HepG2 (cell line): ENCODE results near the gene FAM174A. TPM values are rescaled to one million over a fixed set of nuclear protein-coding genes. Genes with fewer than 3 reads are reported as not detected.

Experiments
- ATAC-seq: fragments of 200-7000 bp; cut with Tn5 transposase; 3 replicates; pipeline ENCODE4 v1.9.1; 2020; ENCODE audit warnings: mild to moderate bottlenecking, moderate library complexity
- BruUV-seq: library from RNA; stranded (reverse); fragments of 400-500 nt; replicated peaks from 2 replicates; lab custom pipeline; 2021; lab: Mats Ljungman, UMichigan
- CTCF ChIA-PET: fragments of 300-600 bp; formaldehyde crosslinking; extraction: SDS; loops from one replicate; lab custom pipeline; 2021; ENCODE audit warnings: low total read pairs, inconsistent platforms, low intra/inter-chr PET ratio; lab: Yijun Ruan, JAX
- POLR2A ChIA-PET: fragments of 350-600 bp; sonication (Branson Sonifier 250); formaldehyde crosslinking; loops from one replicate; lab custom pipeline; 2020; ENCODE audit warnings: antibody characterized with exemption, inconsistent platforms; lab: Yijun Ruan, JAX
- DNase-seq: peaks from one replicate; pipeline ENCODE4 v3.0.0-alpha.2; 2015; ENCODE audit warnings: low spot score
- FAIRE-seq: peaks from 3 replicates; lab custom pipeline; 2011; peaks lifted over from hg19 to GRCh38; lab: Jason Lieb, UNC
- H2AFZ ChIP-seq: one replicate; pipeline ENCODE4 v1.6.1; 2011; ENCODE audit warnings: low read length, inconsistent platforms
- H3K27ac ChIP-seq: fragments of 300-600 bp; 3 replicates; pipeline ENCODE4 v1.8.0; 2011; ENCODE audit warnings: mixed run types, mild to moderate bottlenecking, mixed read lengths, low read length, inconsistent platforms; ENCODE audit not compliant: insufficient read depth; ENCODE audit errors: extremely low read length
- H3K27me3 ChIP-seq, 2 experiments: fragments of 200-600 bp in 1 of 2; 2 replicates in 1 of 2; 3 replicates in 1 of 2; pipeline versions ENCODE4 v1.6.0 to v1.8.0; 2011; ENCODE audit warnings: low read length in 2 of 2, mild to moderate bottlenecking in 2 of 2, moderate library complexity in 2 of 2, inconsistent platforms in 1 of 2; ENCODE audit not compliant: insufficient read depth in 2 of 2, control insufficient read depth in 1 of 2
- H3K36me3 ChIP-seq, 2 experiments: fragments of 200-600 bp in 1 of 2; replicated peaks in 1 of 2; 2 replicates in 1 of 2; 3 replicates in 1 of 2; pipeline versions ENCODE4 v1.5.1 to v1.8.0; 2011; ENCODE audit warnings: low read length in 2 of 2, inconsistent platforms in 1 of 2; ENCODE audit not compliant: insufficient read depth in 2 of 2, control insufficient read depth in 1 of 2
- H3K4me1 ChIP-seq: 2 replicates; pipeline ENCODE4 v1.5.1; 2012; ENCODE audit warnings: low read length, inconsistent platforms; ENCODE audit not compliant: insufficient read depth
- H3K4me2 ChIP-seq: 2 replicates; pipeline ENCODE4 v1.6.0; 2011; ENCODE audit warnings: low read depth, low read length, inconsistent platforms
- H3K4me3 ChIP-seq, 3 experiments: fragments of 200-600 bp in 1 of 3; sonication (generic), shearing (Covaris generic) in 1 of 3; replicated peaks in 1 of 3; 2 replicates each; pipeline ENCODE4 v1.5.1; 2011 to 2016; ENCODE audit warnings: low read length in 3 of 3, inconsistent platforms in 2 of 3, low read depth in 2 of 3, mild to moderate bottlenecking in 2 of 3, control low read depth in 1 of 3, mixed read lengths in 1 of 3; ENCODE audit not compliant: insufficient read depth in 1 of 3
- H3K79me2 ChIP-seq: one replicate; pipeline ENCODE4 v1.6.1; 2011; ENCODE audit warnings: low read length, inconsistent platforms; ENCODE audit not compliant: insufficient read depth
- H3K9ac ChIP-seq: 2 replicates; pipeline ENCODE4 v1.6.0; 2011; ENCODE audit warnings: mild to moderate bottlenecking, low read depth, low read length, inconsistent platforms; ENCODE audit not compliant: insufficient read depth
- H3K9me3 ChIP-seq: 2 replicates; pipeline ENCODE4 v1.5.1; 2012; ENCODE audit warnings: mild to moderate bottlenecking, low read length
- H4K20me1 ChIP-seq: 2 replicates; pipeline ENCODE4 v1.6.0; 2011; ENCODE audit warnings: inconsistent platforms, mild to moderate bottlenecking, low read length, moderate library complexity; ENCODE audit not compliant: insufficient read depth
- KLF12 ChIP-seq: sonication (generic); formaldehyde crosslinking; IDR thresholded peaks from 2 replicates; pipeline ENCODE4 v1.4.0; 2020; ENCODE audit warnings: missing genetic modification reagents, borderline replicate concordance
- KLF6 ChIP-seq: IDR thresholded peaks from 2 replicates; pipeline ENCODE4 v1.8.0; 2016; ENCODE audit warnings: missing biosample characterization, missing genetic modification reagents
- NFYB ChIP-seq: sonication (generic); formaldehyde crosslinking; IDR thresholded peaks from 2 replicates; pipeline ENCODE4 v1.4.0; 2020; ENCODE audit warnings: missing genetic modification reagents
- PAF1 ChIP-seq: IDR thresholded peaks from 2 replicates; pipeline ENCODE4 v1.6.1; 2016; ENCODE audit warnings: missing genetic modification reagents, missing compliant biosample characterization
- PTBP1 ChIP-seq: fragments of 200-400 bp; formaldehyde crosslinking; IDR thresholded peaks from 2 replicates; pipeline ENCODE4 v1.6.1; 2018; ENCODE audit warnings: low read length, low read depth; ENCODE audit not compliant: poor library complexity, severe bottlenecking
- RERE ChIP-seq: IDR thresholded peaks from 2 replicates; pipeline ENCODE4 v1.6.1; 2016; ENCODE audit warnings: low read depth, missing genetic modification reagents, missing compliant biosample characterization
- TEAD2 ChIP-seq: sonication (generic); formaldehyde crosslinking; IDR thresholded peaks from 2 replicates; pipeline ENCODE4 v1.9.0; 2021; ENCODE audit warnings: missing genetic modification reagents
- TP53 ChIP-seq: sonication (generic); formaldehyde crosslinking; conservative IDR thresholded peaks from 2 replicates; pipeline ENCODE4 v1.4.0; 2020; ENCODE audit warnings: missing genetic modification reagents
- ZBTB7B ChIP-seq: sonication (generic); formaldehyde crosslinking; IDR thresholded peaks from 2 replicates; pipeline ENCODE4 v1.4.0; 2020; ENCODE audit warnings: missing genetic modification reagents
- ZNF34 ChIP-seq: sonication (generic); formaldehyde crosslinking; IDR thresholded peaks from 2 replicates; pipeline ENCODE4 v1.4.0; 2020; ENCODE audit warnings: mild to moderate bottlenecking, missing genetic modification reagents, borderline replicate concordance
- ZNF431 ChIP-seq: sonication (generic); formaldehyde crosslinking; IDR thresholded peaks from 2 replicates; pipeline ENCODE4 v1.9.0; 2022; ENCODE audit warnings: missing genetic modification reagents, low read depth, mild to moderate bottlenecking, borderline replicate concordance
- ZNF562 ChIP-seq: sonication (generic); formaldehyde crosslinking; IDR thresholded peaks from 2 replicates; pipeline ENCODE4 v1.8.0; 2022; ENCODE audit warnings: missing genetic modification reagents, borderline replicate concordance
- ZNF569 ChIP-seq: sonication (generic); formaldehyde crosslinking; IDR thresholded peaks from 2 replicates; pipeline ENCODE4 v1.5.0; 2020; ENCODE audit warnings: mild to moderate bottlenecking, missing genetic modification reagents, moderate library complexity, borderline replicate concordance
- WGBS: methylation state at CpG from one replicate; pipeline ENCODE4 v1.1.6; 2017; ENCODE audit warnings: low lambda C conversion rate; 5-methylcytosine and 5-hydroxymethylcytosine counted together
- in situ Hi-C: cut with HindIII; loops from 2 replicates; pipeline ENCODE4 v1.10.0; 2017; ENCODE audit warnings: low pct_unique_long_range_greater_than_20kb; ENCODE audit not compliant: extremely low pct_ligation_motif_present
- intact Hi-C: fragments of 100-400 bp; cut with micrococcal nuclease; formaldehyde crosslinking; loops from one replicate; pipeline ENCODE4 v1.10.0; 2022; ENCODE audit not compliant: unreplicated experiment
- polyA plus RNA-seq, 8 experiments: library from polyadenylated mRNA; depleted of rRNA in 3 of 8; stranded (reverse) in 7 of 8; unstranded in 1 of 8; fragments of >200 nt; fragmentation: Illumina TruSeq in 4 of 8; extraction: Trizol in 4 of 8; gene quantifications; 2 replicates each; pipeline versions ENCODE4 v1.2.1 to v1.2.3, GENCODE V29; 2011 to 2016; ENCODE audit warnings: low read depth in 4 of 8, missing spikeins in 1 of 8, mixed read lengths in 1 of 8; ENCODE audit not compliant: insufficient read depth in 1 of 8
- total RNA-seq, 5 experiments: library from RNA; depleted of rRNA; stranded (reverse); fragments of >200 nt; fragmentation: Illumina TruSeq; extraction: Trizol; gene quantifications; 2 replicates each; pipeline ENCODE4 v1.2.3, GENCODE V29; 2016; ENCODE audit warnings: low read depth in 1 of 5

Gene FAM174A
- total and polyA plus RNA-seq, 2 of the 13 experiments (the other 11 are each of a cell fraction or from before 2014, with no cell fraction given), result 6.8 to 7.8 TPM

GRCh38 chr5:100496296-100496695 lies 38.9 kb upstream of the FAM174A start:
- no peaks in the 10 kb centered on the region for H3K9me3 ChIP-seq
- TF ChIP-seq NFYB (no peak), ZNF34 (CRISPR knock-in tag) (no peak)
- TF ChIP-seq, all 625 proteins: peak for 0
- H3K4me3 ChIP-seq, result no peak overlapping the region
- no peak overlapping the region for H3K9ac ChIP-seq
- H4K20me1 ChIP-seq, result no peaks in the 10 kb centered on the region
- H3K27ac ChIP-seq, result no peak overlapping the region
- H3K4me1 ChIP-seq, result no peaks in the 10 kb centered on the region
- ChIA-PET CTCF (no interaction called here), POLR2A (no interaction called here)
- FAIRE-seq (no peak), ATAC-seq (no peak), DNase-seq (no peak)
- no peak overlapping the region for H2AFZ ChIP-seq
- WGBS, result 0% methylated on average over 1 of the region's 1 CpG
- no peak overlapping the region for H3K4me2 ChIP-seq
- BruUV-seq, result no TSS peak
- H3K79me2 ChIP-seq, result no peaks in the 10 kb centered on the region
- in situ Hi-C loops (loop anchor here (25.0 kb wide), 1 partner anchor 891 kb away; no protein-coding TSS in a partner anchor), intact Hi-C loops (no loop called here)
- no peaks in the 10 kb centered on the region for H3K27me3 ChIP-seq
- no peaks in the 10 kb centered on the region for H3K36me3 ChIP-seq

DNA sequence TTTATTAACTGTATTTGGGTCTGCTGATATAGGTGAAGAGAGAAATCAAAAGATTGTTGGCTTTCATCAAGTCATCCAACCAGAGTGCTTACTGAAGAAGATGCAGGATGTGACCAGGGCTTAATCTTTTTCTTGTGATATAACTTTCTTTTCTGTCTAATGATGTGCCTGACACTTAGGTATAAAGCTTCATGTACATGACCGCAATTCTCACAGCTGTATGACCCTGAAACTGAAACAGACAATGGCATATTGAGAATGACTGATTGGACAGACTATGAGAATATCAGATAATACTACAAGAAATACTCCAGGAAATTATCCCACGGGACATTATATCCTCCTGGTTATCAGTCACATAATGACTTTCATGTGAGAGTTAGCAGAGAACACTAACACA lies 32.5 kb upstream of the FAM174A start:
- H2AFZ ChIP-seq, result no peak overlapping the region
- no TSS peak for BruUV-seq
- no peaks in the 10 kb centered on the region for H3K36me3 ChIP-seq
- DNase-seq (no peak), ATAC-seq (no peak), FAIRE-seq (no peak)
- POLR2A ChIA-PET, result no interaction called here
- no peak overlapping the region for H3K9ac ChIP-seq
- CTCF ChIA-PET, result no interaction called here
- TF ChIP-seq ZBTB7B (no peak), PTBP1 (no peak), RERE (CRISPR knock-in tag) (no peak), TEAD2 (CRISPR knock-in tag) (no peak), ZNF569 (CRISPR knock-in tag) (no peak), PAF1 (CRISPR knock-in tag) (no peak), ZNF431 (CRISPR knock-in tag) (no peak), ZNF562 (no peak), KLF6 (CRISPR knock-in tag) (no peak), KLF12 (no peak), TP53 (no peak)
- TF ChIP-seq, all 625 proteins: peak for 0
- intact Hi-C loops, result no loop called here
- Histone ChIP-seq H3K9me3 (no peaks in the 10 kb centered on the region), H3K4me3 (no peak overlapping the region), H3K27me3 (no peaks in the 10 kb centered on the region), H3K4me1 (no peaks in the 10 kb centered on the region), H3K27ac (no peak overlapping the region), H3K4me2 (no peak overlapping the region), H4K20me1 (no peaks in the 10 kb centered on the region), H3K79me2 (no peaks in the 10 kb centered on the region)
- in situ Hi-C loops, result loop anchor here (25.0 kb wide), 1 partner anchor 1390 kb away; no protein-coding TSS in a partner anchor
- 3% methylated on average over 2 of the region's 2 CpGs for WGBS
